Left ventricle myocardium inferior (tissue), 1 donor: ENCODE data around the gene TSPAN13. TPM values are rescaled to one million over a fixed set of nuclear protein-coding genes. Genes with fewer than 3 reads are reported as not detected.

Experiments used
- DNase-seq: peaks from one replicate; pipeline ENCODE4 v3.0.0-alpha.2; 2020
- H3K27ac ChIP-seq: fragments of 200-600 bp; replicated peaks from 2 replicates; pipeline ENCODE4 v1.8.0; 2021
- H3K27me3 ChIP-seq: fragments of 200-600 bp; 2 replicates; pipeline ENCODE4 v1.8.0; 2021; ENCODE audit warnings: low read depth
- H3K36me3 ChIP-seq: fragments of 200-600 bp; 2 replicates; pipeline ENCODE4 v1.8.0; 2021
- H3K4me1 ChIP-seq: fragments of 200-600 bp; 2 replicates; pipeline ENCODE4 v1.8.0; 2021
- H3K4me3 ChIP-seq: fragments of 200-600 bp; 2 replicates; pipeline ENCODE4 v1.8.0; 2021; ENCODE audit warnings: mild to moderate bottlenecking, moderate library complexity
- H3K9me3 ChIP-seq: fragments of 200-600 bp; replicated peaks from 2 replicates; pipeline ENCODE4 v1.8.0; 2021
- intact Hi-C: fragments of 100-400 bp; cut with micrococcal nuclease; formaldehyde crosslinking; loops from one replicate; pipeline ENCODE4 v1.11.0; 2022
- total RNA-seq: library from RNA; stranded (reverse); fragmentation: NEBNext Ultra II Directional; extraction: Animal tissue kit (Norgen Biotek cat#: 25700); gene quantifications from one replicate; pipeline ENCODE4 v1.2.1, GENCODE V29; 2021
- TF ChIP-seq, protein P1 (sequence below): fragments of 200-600 bp; IDR thresholded peaks from 2 replicates; pipeline ENCODE4 v1.8.0; 2021; ENCODE audit warnings: antibody characterized with exemption, mild to moderate bottlenecking, borderline replicate concordance
- donor health status: DM: no; HTN: yes; CAD: no; lungs with severe emphysema.

The TSPAN13 gene
- total RNA-seq, 1 donor from 2014 or later: 13.7 TPM

- Histone ChIP-seq H3K9me3 (no peaks in the 10 kb centered on the region), H3K4me3 (no peak overlapping the region), H3K27me3 (no peaks in the 10 kb centered on the region), H3K27ac (no peak overlapping the region), H3K4me1 (no peaks in the 10 kb centered on the region), H3K36me3 (no peaks in the 10 kb centered on the region)
- no peak for DNase-seq
- TF ChIP-seq, protein P1, sequence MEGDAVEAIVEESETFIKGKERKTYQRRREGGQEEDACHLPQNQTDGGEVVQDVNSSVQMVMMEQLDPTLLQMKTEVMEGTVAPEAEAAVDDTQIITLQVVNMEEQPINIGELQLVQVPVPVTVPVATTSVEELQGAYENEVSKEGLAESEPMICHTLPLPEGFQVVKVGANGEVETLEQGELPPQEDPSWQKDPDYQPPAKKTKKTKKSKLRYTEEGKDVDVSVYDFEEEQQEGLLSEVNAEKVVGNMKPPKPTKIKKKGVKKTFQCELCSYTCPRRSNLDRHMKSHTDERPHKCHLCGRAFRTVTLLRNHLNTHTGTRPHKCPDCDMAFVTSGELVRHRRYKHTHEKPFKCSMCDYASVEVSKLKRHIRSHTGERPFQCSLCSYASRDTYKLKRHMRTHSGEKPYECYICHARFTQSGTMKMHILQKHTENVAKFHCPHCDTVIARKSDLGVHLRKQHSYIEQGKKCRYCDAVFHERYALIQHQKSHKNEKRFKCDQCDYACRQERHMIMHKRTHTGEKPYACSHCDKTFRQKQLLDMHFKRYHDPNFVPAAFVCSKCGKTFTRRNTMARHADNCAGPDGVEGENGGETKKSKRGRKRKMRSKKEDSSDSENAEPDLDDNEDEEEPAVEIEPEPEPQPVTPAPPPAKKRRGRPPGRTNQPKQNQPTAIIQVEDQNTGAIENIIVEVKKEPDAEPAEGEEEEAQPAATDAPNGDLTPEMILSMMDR: no peak
- intact Hi-C loops: no loop called here
These were observed 56.6 kb downstream of the TSPAN13 start for GRCh38 chr7:16810112-16810511.

GRCh38 chr7:16810573-16810972 is 57.0 kb downstream of the TSPAN13 start:
- DNase-seq: no peak
- no peak overlapping the region for H3K27ac ChIP-seq
- no peaks in the 10 kb centered on the region for H3K36me3 ChIP-seq
- TF ChIP-seq, protein P1: no peak
- H3K4me1 ChIP-seq: no peaks in the 10 kb centered on the region
- intact Hi-C loops: no loop called here
- H3K9me3 ChIP-seq: no peaks in the 10 kb centered on the region
- no peaks in the 10 kb centered on the region for H3K27me3 ChIP-seq
- H3K4me3 ChIP-seq: no peak overlapping the region

DNA sequence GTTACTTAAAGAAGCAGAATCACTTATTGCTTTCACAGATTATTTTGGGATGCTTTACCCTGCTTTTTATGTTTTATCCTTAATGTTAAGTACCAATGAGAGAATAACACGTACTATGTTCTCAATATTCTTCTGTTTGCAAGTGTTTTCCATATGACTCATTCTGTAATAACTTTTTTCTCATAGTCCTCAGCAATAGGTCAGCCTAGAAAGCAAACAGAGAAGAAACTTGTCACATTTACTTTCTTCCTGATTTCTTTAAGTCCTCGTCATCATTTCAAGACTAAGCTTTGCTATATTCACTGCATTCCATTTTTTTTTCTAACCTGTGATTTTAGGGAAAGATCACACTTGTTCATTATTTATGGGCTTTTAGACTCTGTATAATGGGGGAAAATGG is 58.0 kb downstream of the TSPAN13 start:
- no peaks in the 10 kb centered on the region for H3K36me3 ChIP-seq
- DNase-seq: no peak
- no peaks in the 10 kb centered on the region for H3K9me3 ChIP-seq
- no peak overlapping the region for H3K27ac ChIP-seq
- no peaks in the 10 kb centered on the region for H3K27me3 ChIP-seq
- H3K4me1 ChIP-seq: no peaks in the 10 kb centered on the region
- intact Hi-C loops: no loop called here
- TF ChIP-seq, protein P1: no peak
- H3K4me3 ChIP-seq: no peak overlapping the region

- H3K27me3 ChIP-seq: no peaks in the 10 kb centered on the region
- no peak for DNase-seq
- intact Hi-C loops: no loop called here
- H3K4me1 ChIP-seq: no peaks in the 10 kb centered on the region
- H3K4me3 ChIP-seq: no peak overlapping the region
- no peaks in the 10 kb centered on the region for H3K36me3 ChIP-seq
- TF ChIP-seq, protein P1: no peak
- no peak overlapping the region for H3K27ac ChIP-seq
- no peaks in the 10 kb centered on the region for H3K9me3 ChIP-seq
These were observed 59.1 kb downstream of the TSPAN13 start for GRCh38 chr7:16812542-16813231.

GRCh38 chr7:16813232-16813616 is 59.7 kb downstream of the TSPAN13 start:
- no peak overlapping the region for H3K4me3 ChIP-seq
- H3K9me3 ChIP-seq: no peaks in the 10 kb centered on the region
- TF ChIP-seq, protein P1: no peak
- no peaks in the 10 kb centered on the region for H3K4me1 ChIP-seq
- no peaks in the 10 kb centered on the region for H3K36me3 ChIP-seq
- no peak for DNase-seq
- H3K27me3 ChIP-seq: no peaks in the 10 kb centered on the region
- no peak overlapping the region for H3K27ac ChIP-seq
- intact Hi-C loops: no loop called here

GRCh38 chr7:16815001-16815400 is 61.4 kb downstream of the TSPAN13 start:
- TF ChIP-seq, protein P1: no peak
- H3K9me3 ChIP-seq: no peaks in the 10 kb centered on the region
- no peak for DNase-seq
- intact Hi-C loops: no loop called here
- no peaks in the 10 kb centered on the region for H3K4me1 ChIP-seq
- no peak overlapping the region for H3K4me3 ChIP-seq
- no peaks in the 10 kb centered on the region for H3K27me3 ChIP-seq
- no peaks in the 10 kb centered on the region for H3K36me3 ChIP-seq
- H3K27ac ChIP-seq: no peak overlapping the region
